Measurements from ENCODE around the gene SLC25A10.
"Not testable (repeated sequence)": the region's sequence is repeated elsewhere in the genome, so short reads cannot be mapped to it uniquely, and the experiment has no call there.

Gene SLC25A10

GRCh38 chr17:81723651-81724209, 11.6 kb downstream of the SLC25A10 start:
- peak; percentile 51 for DNase-seq

- no peak for DNase-seq
Observed at GRCh38 chr17:81725439-81725838, 13.4 kb downstream of the SLC25A10 start.

GRCh38 chr17:81726004-81726403, 13.9 kb downstream of the SLC25A10 start:
- no peak for DNase-seq

GRCh38 chr17:81727324-81728031, 15.4 kb downstream of the SLC25A10 start:
- DNase-seq = no peak

GRCh38 chr17:81733507-81734404, 21.7 kb downstream of the SLC25A10 start:
- DNase-seq = peak; percentile 38

GRCh38 chr17:81734405-81735263, 22.6 kb downstream of the SLC25A10 start:
- DNase-seq = no peak

- peak; percentile 49 for DNase-seq
Observed at GRCh38 chr17:81735264-81736102, 23.4 kb downstream of the SLC25A10 start.

GRCh38 chr17:81737947-81738800, 26.1 kb downstream of the SLC25A10 start:
- no peak for DNase-seq

GRCh38 chr17:81738801-81739393, 26.8 kb downstream of the SLC25A10 start:
- DNase-seq = no peak

GRCh38 chr17:81739593-81739992, 27.5 kb downstream of the SLC25A10 start:
- DNase-seq = not testable (repeated sequence)

- no peak for DNase-seq
Observed at GRCh38 chr17:81740395-81740961, 28.4 kb downstream of the SLC25A10 start.

- no peak for DNase-seq
Observed at GRCh38 chr17:81741049-81741593, 29.0 kb downstream of the SLC25A10 start.

GRCh38 chr17:81741594-81742452, 29.7 kb downstream of the SLC25A10 start:
- no peak for DNase-seq

Data from NCI-H2227 treated with DMSO at 0.1 percent for 48 hours (cell line).